HG03097 (cell line): ENCODE measurements around the gene PGM3.
"Not testable (repeated sequence)": the region's sequence is repeated elsewhere in the genome, so short reads cannot be mapped to it uniquely, and the experiment has no call there.

Source experiments
- ATAC-seq: cut with Tn5 transposase; IDR thresholded peaks from one replicate; pipeline ENCODE4 v1.9.1; 2021; ENCODE audit not compliant: unreplicated experiment, low FRiP score

PGM3 gene

GRCh38 chr6:83192871-83193746 lies at the start of gene PGM3, which contains the start of gene RWDD2A:
Gene PGM3, minus strand, starts transcription at chr6:83193265. Its CDS starts 2,253 bp downstream, at chr6:83191012.
Gene RWDD2A, plus strand, starts transcription at chr6:83193357. Its CDS starts 1,095 bp downstream, at chr6:83194452.
- ATAC-seq, result peak; percentile 95

DNA sequence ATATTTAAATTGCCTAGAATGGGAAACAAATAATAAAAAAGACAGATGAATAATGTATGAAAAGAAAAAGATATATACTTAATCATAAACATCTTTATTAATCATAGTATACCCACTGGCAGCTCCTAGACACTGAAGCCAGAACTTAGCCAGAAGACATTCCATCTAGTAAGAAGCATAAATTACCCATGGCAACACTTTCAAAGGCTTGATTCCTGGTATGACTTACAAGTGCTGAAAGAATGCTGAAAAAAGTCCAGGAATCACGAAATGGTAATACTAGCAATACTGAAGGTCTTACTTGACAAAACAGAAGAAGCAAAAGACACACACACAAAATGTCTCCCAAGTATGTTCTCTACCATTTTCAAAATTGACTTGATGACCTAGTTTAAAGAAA lies 38.1 kb upstream of the PGM3 start:
- no peak for ATAC-seq

DNA sequence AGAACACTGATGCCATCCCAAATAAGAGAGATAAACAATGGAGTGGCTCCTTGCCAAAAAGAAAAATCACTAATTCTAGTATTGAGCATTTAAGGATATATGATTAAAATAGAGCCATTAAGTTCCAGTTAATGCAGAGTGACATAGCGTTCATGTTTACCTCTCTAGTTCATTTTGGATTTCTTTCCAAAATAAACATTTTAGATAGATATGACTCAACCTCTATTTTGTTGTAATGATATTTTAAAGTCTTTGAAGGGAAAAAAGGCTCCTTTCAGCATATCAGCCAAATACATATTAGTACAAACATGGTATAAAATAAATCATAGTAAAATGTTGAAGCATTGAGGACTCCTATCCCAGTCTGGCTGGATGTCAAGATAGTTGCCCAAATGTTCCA lies 33.5 kb upstream of the PGM3 start:
- ATAC-seq, result no peak

DNA sequence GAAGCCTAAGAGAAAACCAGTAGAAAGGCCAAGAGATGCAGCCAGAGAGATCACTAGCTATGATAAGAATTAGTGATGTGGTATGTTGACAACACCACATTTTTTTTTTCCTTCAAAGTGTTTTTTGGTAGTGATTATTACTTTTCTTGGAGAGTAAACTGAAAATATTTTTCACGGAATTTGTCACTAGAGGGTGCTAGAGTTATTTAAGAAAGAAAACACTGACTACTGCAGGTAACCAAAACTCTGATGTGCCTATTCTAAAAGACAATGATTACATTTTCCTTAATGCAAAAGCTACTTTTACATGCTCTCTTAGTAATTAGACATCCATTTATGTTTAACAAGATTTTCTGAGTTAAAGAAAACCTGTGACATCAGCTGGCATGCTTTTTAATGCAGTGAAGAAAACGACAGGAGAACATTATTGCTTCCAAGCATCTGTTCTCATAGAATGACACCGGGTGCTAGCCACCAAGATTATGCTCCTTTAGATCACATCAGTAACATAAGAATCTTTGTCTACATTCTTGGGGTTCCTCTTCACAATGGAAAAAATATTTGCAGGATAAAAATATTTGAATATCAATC lies 28.9 kb upstream of the PGM3 start:
- no peak for ATAC-seq

GRCh38 chr6:83221276-83221675 lies 28.2 kb upstream of the PGM3 start:
- no peak for ATAC-seq

- ATAC-seq, result no peak
Measured at GRCh38 chr6:83220121-83220520, 27.1 kb upstream of the PGM3 start.

DNA sequence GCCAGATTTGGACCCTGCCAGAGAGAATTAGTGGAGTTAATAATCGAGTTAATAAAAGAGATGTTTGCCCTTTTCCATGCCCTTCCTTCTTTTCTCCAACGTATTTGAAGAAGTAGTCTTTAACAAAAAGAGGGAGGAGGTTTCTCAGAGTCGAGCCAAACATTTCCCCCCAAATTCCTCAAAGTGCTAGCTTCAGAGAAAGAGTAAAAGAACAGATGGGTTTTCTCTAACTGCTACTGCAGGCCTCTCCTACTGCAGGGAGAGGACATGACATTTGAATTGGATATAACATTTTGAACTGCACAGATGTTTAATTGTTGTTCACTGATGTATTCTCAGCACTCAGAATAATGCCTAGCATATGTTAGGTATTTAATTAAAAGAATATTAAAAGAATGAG lies 25.6 kb upstream of the PGM3 start:
- ATAC-seq, result no peak

- ATAC-seq, result no peak
Measured at GRCh38 chr6:83216806-83217205, 23.7 kb upstream of the PGM3 start.

- ATAC-seq, result peak; percentile 93
Measured at GRCh38 chr6:83215131-83216047, 22.3 kb upstream of the PGM3 start.

DNA sequence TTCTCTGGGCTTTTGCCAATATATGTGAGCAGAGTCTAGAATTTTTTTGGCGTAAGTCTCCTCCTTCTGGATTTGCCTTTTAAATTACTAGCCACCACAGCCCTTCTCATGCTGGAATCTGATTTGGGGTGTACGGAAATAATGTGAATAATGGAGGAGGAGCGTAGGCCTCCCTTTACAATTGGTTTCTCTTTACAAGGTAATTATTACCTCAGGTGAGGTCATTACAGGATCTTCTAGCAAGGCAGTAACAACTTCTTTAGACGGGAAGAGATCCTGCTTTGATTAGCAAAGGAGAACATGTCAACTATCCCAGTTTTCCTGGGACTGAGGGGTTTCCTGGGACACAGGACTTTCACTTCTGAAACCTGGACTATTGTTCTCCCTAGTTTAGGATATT lies 9.0 kb upstream of the PGM3 start:
- ATAC-seq, result no peak

GRCh38 chr6:83199863-83200225 lies 6.8 kb upstream of the PGM3 start:
- no peak for ATAC-seq

DNA sequence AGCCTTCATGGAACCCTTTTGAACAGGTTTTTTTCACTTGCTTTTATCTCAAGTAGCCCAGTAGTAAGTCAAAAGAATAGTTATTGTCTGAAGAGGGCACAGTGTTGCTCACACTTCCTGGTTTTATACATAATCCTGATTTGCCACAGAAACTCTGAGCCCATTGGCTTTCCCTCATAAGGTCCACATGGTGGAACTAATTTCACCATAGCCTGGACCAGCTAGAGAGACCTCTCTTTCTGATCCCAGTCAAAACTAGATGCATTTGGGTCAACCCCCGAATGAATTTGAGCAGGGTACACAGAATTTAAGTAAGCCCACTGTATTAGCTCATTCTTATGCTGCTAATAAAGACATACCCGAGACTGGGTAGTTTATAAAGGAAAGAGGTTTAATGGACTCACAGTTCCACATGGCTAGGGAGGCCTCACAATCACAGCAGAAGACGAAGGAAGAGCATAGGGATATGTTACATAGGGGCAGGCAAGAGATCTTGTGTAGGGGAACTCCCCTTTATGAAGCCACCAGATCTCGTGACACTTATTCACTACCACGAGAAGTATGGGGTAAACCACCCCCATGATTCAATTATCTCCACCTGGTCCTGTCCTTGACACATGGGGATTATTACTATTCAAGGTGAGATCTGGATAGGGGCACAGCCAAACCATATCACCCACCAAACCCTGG lies 6.3 kb upstream of the PGM3 start:
- no peak for ATAC-seq

DNA sequence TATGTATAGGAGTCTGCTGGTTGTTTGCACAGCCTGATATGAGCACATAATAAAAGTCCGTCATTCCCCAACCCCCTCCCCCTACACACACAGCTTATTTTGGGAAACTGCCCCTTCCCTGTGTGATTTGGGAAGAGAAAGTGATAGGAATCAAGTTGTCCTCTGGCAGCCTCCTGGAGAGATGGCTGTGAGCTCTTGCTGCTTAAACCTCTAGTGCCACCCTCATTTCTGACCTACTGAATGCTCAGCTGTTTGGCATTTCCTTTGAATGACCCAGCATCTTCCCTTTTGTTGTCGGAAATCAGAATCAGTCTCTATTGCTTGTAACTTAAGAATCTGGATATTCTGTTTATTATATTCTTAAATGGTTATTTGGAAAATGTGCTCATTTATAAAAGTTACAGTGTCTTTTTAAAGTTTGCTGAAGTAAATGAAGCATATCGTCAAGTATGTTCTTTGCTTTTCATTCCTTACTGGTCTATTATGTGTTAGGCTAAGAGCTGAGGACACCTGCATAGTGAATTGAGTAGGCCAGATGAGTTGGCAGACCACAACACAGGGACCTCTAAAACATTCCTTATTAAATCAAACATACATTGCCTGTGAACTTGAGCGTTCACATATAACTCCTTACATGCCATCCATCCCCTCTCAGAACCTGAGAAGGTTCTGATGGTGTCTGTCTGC lies 5.6 kb upstream of the PGM3 start:
- ATAC-seq, result no peak

DNA sequence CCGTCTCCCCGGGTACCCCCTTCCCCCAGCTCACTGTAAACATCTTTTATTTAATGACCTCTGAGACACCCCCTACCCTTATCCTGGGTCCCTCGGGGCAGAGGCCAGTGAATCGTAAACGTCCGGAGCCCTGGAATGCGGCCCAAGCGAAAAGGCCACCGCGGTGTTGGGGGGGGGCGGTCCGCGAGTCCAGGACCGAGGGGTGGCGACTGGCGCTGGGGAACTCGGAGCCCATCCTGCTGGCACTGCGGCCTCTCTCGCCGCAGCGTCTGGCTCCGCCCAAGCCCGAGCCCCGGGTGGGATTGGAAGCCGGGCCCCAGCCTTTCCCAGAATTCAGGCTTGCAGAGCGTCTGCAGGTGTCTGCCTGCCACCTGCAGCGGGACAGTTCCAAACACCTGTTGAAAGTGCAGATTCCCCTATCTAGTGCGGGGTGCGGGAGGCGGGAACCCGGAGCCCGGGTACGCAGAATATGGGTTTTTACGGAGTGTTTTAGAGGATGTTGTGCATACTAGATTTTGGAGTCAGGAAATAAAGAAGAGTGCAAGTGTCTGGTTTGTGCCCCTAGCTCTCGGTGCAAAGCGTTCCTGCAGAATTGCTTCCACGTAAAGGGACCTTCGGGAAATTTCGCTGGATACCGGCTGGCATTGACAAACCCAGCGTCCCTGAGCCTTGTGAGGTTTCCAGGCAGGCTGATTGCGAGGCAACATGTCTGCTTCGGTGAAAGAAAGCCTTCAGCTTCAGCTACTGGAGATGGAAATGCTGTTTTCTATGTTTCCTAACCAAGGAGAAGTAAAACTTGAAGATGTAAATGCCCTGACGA lies 892 bp upstream of the PGM3 start:
- ATAC-seq, result no peak

- no peak for ATAC-seq
Measured at GRCh38 chr6:83192456-83192855, 609 bp downstream of the PGM3 start.

DNA sequence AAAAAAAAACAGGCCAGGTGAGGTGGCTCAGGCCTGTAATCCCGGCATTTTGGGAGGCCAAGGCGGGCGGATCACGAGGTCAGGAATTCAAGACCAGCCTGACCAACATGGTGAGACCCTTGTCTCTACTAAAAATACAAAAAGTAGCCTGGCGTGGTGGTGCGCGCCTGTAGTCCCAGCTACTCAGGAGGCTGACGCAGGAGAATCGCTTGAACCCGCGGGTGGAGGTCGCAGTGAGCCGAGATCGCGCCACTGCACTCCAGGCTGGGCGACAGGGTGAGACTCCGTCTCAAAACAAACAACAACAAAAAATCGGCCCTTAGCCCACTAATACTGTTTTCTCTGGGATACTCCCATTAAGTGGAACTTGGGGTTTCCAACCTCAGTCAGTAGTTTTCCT lies 1.1 kb downstream of the PGM3 start:
- not testable (repeated sequence) for ATAC-seq

DNA sequence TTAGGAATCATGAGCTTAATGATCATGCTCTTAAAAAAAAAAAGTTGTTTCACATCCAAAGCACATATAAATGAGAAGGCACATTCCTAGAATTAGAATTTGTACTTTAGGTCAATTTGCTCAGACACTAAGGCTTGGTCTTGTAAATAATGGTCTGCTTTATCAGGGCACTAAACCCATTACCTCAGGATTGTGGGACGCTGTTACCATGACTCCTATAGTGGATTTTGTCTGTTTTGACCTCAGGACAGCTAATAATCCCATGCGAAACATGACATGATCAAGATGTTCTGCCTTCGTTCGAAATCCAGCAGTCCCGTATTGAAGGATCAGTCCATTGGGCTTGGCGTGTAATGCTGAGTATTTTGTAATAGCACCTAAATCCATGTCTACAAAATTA lies 2.4 kb downstream of the PGM3 start:
- ATAC-seq, result no peak

- no peak for ATAC-seq
Measured at GRCh38 chr6:83188501-83188900, 4.6 kb downstream of the PGM3 start.

GRCh38 chr6:83185096-83185495 lies 8.0 kb downstream of the PGM3 start:
- ATAC-seq, result no peak
